ENCODE data around the gene KSR2. TPM values are rescaled to one million over a fixed set of nuclear protein-coding genes. Genes with fewer than 3 reads are reported as not detected.

The KSR2 gene
- total and polyA plus RNA-seq, 2 of the 4 experiments (the other 2 are of a cell fraction): not detected

DNA sequence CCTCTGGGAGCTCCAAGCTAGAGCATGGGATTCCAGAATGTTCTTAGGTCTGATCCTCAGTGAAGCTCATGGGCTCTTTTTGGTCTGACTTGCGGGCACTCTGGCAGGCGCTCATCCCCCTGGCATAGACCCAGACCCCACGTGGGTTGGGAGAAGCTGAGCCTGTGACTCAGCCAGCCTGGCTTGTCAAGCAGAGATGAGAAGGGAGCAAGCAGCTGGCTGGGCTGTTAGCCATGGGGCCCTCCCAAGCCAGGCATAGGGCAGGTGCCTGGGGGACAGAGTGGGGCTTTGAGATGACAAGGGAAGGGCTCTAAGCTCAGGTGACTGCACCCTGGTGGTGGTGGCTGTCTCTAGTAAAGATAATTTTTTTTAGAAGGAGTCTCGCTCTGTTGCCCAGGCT lies 527.0 kb downstream of the KSR2 start:
- H3K9me3 ChIP-seq (ENCODE audit: control insufficient read depth, insufficient read depth, low read length): peaks cover 42% of the 10 kb centered on the region
- no peaks in the 10 kb centered on the region for H4K20me1 ChIP-seq (ENCODE audit: insufficient read depth, low read length)
- no TSS peak for BruUV-seq (replicated peaks)
- no CpG with 5 or more reads among the region's 4 CpGs for WGBS, 2 experiments (ENCODE audit: extremely low coverage in 2 of 2, insufficient read length in 1 of 2)
- no peak overlapping the region for H4K5ac ChIP-seq (ENCODE audit: low read depth, low read length)
- no peak overlapping the region for H2BK120ac ChIP-seq (ENCODE audit: low read depth, low read length)
- in situ Hi-C loops (cut with MboI; ENCODE audit: low sequenced_read_pairs) (no loop called here), intact Hi-C loops (cut with micrococcal nuclease) (no loop called here), dilution Hi-C loops (cut with HindIII; ENCODE audit: low sequenced_read_pairs, unreplicated experiment) (no loop called here)
- H2AK9ac ChIP-seq (replicated peaks; ENCODE audit: low read depth, low read length, poor library complexity): no peak overlapping the region
- H3K36me3 ChIP-seq (ENCODE audit: control insufficient read depth, insufficient read depth, low read length): no peaks in the 10 kb centered on the region
- no peak for ATAC-seq (ENCODE audit: low read depth)
- no peak overlapping the region for H2BK20ac ChIP-seq (ENCODE audit: low read depth, low read length)
- H3K4me3 ChIP-seq (ENCODE audit: insufficient read depth, low read depth, low read length): no peak overlapping the region
- H3K27ac ChIP-seq (ENCODE audit: insufficient read depth, low read length): no peak overlapping the region
- H2BK15ac ChIP-seq (ENCODE audit: low read depth, low read length): no peak overlapping the region
- no peak overlapping the region for H2BK5ac ChIP-seq (ENCODE audit: low read depth, low read length, poor library complexity, severe bottlenecking)
- no peak for TF ChIP-seq RFX5 (IDR thresholded peaks at IDR 0.05; ENCODE audit: low read depth, low read length)
- no peak for TF ChIP-seq MAFK (IDR thresholded peaks at IDR 0.05; ENCODE audit: low read depth, low read length)
- TF ChIP-seq FOS (IDR thresholded peaks at IDR 0.05; ENCODE audit: low read depth, low read length): no peak
- no peak for TF ChIP-seq RCOR1 (IDR thresholded peaks at IDR 0.05; ENCODE audit: insufficient replicate concordance, low read length)
- TF ChIP-seq CEBPB (IDR thresholded peaks at IDR 0.05; ENCODE audit: low read depth, low read length): no peak
- H3K23ac ChIP-seq (ENCODE audit: low read depth, low read length): no peak overlapping the region
- no peak for DNase-seq
- H3K56ac ChIP-seq (ENCODE audit: extremely low read depth, insufficient read depth, low read length): no peak overlapping the region
- no peaks in the 10 kb centered on the region for H3K79me1 ChIP-seq (ENCODE audit: low read depth in 1 of 2, low read length in 2 of 2)
- H3K18ac ChIP-seq (ENCODE audit: low read depth, low read length): no peak overlapping the region
- H3K27me3 ChIP-seq (ENCODE audit: control insufficient read depth, insufficient read depth, low read length): no peaks in the 10 kb centered on the region
- no peak overlapping the region for H2AFZ ChIP-seq (replicated peaks; ENCODE audit: low read length, poor library complexity)
- ChIA-PET POLR2A (ENCODE audit: unreplicated experiment) (no interaction called here), CTCF (no interaction called here)
- H3K4me1 ChIP-seq (ENCODE audit: control insufficient read depth, insufficient read depth, low read length): no peaks in the 10 kb centered on the region
- H4K8ac ChIP-seq (ENCODE audit: low read depth in 2 of 2, low read length in 2 of 2): no peak overlapping the region
- no peak overlapping the region for H3K4me2 ChIP-seq (ENCODE audit: low read depth, low read length)
- no peak overlapping the region for H3K14ac ChIP-seq (replicated peaks; ENCODE audit: low read depth, low read length)
- H2AK5ac ChIP-seq (ENCODE audit: low read depth, low read length): no peak overlapping the region
- H3K9ac ChIP-seq (ENCODE audit: low read depth, low read length): no peak overlapping the region
- no peaks in the 10 kb centered on the region for H3K9me1 ChIP-seq (ENCODE audit: insufficient read depth, low read length)
- no peak overlapping the region for H3K4ac ChIP-seq (ENCODE audit: low read depth, low read length)
- no peak overlapping the region for H4K91ac ChIP-seq (ENCODE audit: insufficient read depth, low read depth, low read length)

Measured in IMR-90 (cell line).